Measurements from ENCODE around the gene GRK2. TPM values are rescaled to one million over a fixed set of nuclear protein-coding genes. Genes with fewer than 3 reads are reported as not detected.

The GRK2 gene
- total RNA-seq, 6 experiments from 2014 or later, result 24.5 to 43.9 (median 28.5) TPM

- no peak overlapping the region for H3K27ac ChIP-seq
- H3K36me3 ChIP-seq, result peaks cover 0 to 11% (median 1%) of the 10 kb centered on the region in 4 donors
- H3K4me3 ChIP-seq, result no peak overlapping the region
- 47% methylated on average over 3 of the region's 3 CpGs for WGBS (ENCODE audit: insufficient coverage, low coverage, low lambda C conversion rate, missing lambda C conversion rate)
- ATAC-seq, result no peak
- intact Hi-C loops (cut with DNase I), result no loop called here
- no peak for DNase-seq
- no peaks in the 10 kb centered on the region for H3K27me3 ChIP-seq
- TF ChIP-seq CTCF (IDR thresholded peaks at IDR 0.05) (no peak), POLR2A (IDR thresholded peaks at IDR 0.05) (no peak)
- H3K9me3 ChIP-seq, result no peaks in the 10 kb centered on the region
- peaks cover 0 to 3% (median under 1%) of the 10 kb centered on the region in 4 donors for H3K4me1 ChIP-seq
Observed at GRCh38 chr11:67293090-67293489, 26.8 kb downstream of the GRK2 start.

GRCh38 chr11:67295846-67296245, 29.6 kb downstream of the GRK2 start:
- no peak for ATAC-seq
- no peak overlapping the region for H3K27ac ChIP-seq
- 83% methylated on average over 1 of the region's 1 CpG for WGBS (ENCODE audit: insufficient coverage, low coverage, low lambda C conversion rate, missing lambda C conversion rate)
- no peaks in the 10 kb centered on the region for H3K9me3 ChIP-seq
- H3K27me3 ChIP-seq, result no peaks in the 10 kb centered on the region
- no peak for DNase-seq
- TF ChIP-seq CTCF (IDR thresholded peaks at IDR 0.05) (no peak), POLR2A (IDR thresholded peaks at IDR 0.05) (no peak)
- H3K4me3 ChIP-seq, result no peak overlapping the region
- intact Hi-C loops (cut with DNase I), result no loop called here
- H3K4me1 ChIP-seq, result no peaks in the 10 kb centered on the region
- peaks cover 0 to 10% (median 3%) of the 10 kb centered on the region in 4 donors for H3K36me3 ChIP-seq

- TF ChIP-seq CTCF (IDR thresholded peaks at IDR 0.05) (no peak), POLR2A (IDR thresholded peaks at IDR 0.05) (no peak)
- Histone ChIP-seq H3K36me3 (peaks cover 0 to 11% (median 3%) of the 10 kb centered on the region in 4 donors), H3K27ac (no peak overlapping the region), H3K4me1 (peaks cover 0 to 14% (median 5%) of the 10 kb centered on the region in 4 donors), H3K9me3 (no peaks in the 10 kb centered on the region), H3K27me3 (no peaks in the 10 kb centered on the region), H3K4me3 (no peak overlapping the region)
- no peak for ATAC-seq
- 95% methylated on average over 5 of the region's 7 CpGs for WGBS (ENCODE audit: insufficient coverage, low coverage, low lambda C conversion rate, missing lambda C conversion rate)
- peak in 1 of 3 donors; percentile 40 for DNase-seq
- intact Hi-C loops (cut with DNase I), result no loop called here
Observed at GRCh38 chr11:67298786-67299185, 32.5 kb downstream of the GRK2 start.

GRCh38 chr11:67299471-67300191, 33.4 kb downstream of the GRK2 start:
- ATAC-seq (no peak), DNase-seq (peak in 1 of 3 donors; percentile 46)
- H3K27ac ChIP-seq, result no peak overlapping the region
- no peaks in the 10 kb centered on the region for H3K9me3 ChIP-seq
- intact Hi-C loops (cut with DNase I), result no loop called here
- no peak overlapping the region for H3K4me3 ChIP-seq
- no peak for TF ChIP-seq CTCF (IDR thresholded peaks at IDR 0.05)
- no peak for TF ChIP-seq POLR2A (IDR thresholded peaks at IDR 0.05)
- WGBS (ENCODE audit: insufficient coverage, low coverage, low lambda C conversion rate, missing lambda C conversion rate), result no CpG with 5 or more reads among the region's 29 CpGs
- no peaks in the 10 kb centered on the region for H3K27me3 ChIP-seq
- H3K36me3 ChIP-seq, result peaks cover 0 to 11% (median 3%) of the 10 kb centered on the region in 4 donors
- H3K4me1 ChIP-seq, result peaks cover 0 to 21% (median 8%) of the 10 kb centered on the region in 4 donors

Data from right lobe of liver (tissue), 6 donors.